HG03354 (cell line): ENCODE measurements around the gene SYNGR3.

Experiments used
- ATAC-seq: cut with Tn5 transposase; IDR thresholded peaks from one replicate; pipeline ENCODE4 v1.9.1; 2021; ENCODE audit warnings: mild to moderate bottlenecking; ENCODE audit not compliant: unreplicated experiment, poor library complexity, severe bottlenecking

Gene SYNGR3

GRCh38 chr16:1990351-1991134 lies 773 bp downstream of the SYNGR3 start:
- ATAC-seq, result peak; percentile 1

GRCh38 chr16:1991135-1991551 lies 1.4 kb downstream of the SYNGR3 start:
- peak; percentile 40 for ATAC-seq

GRCh38 chr16:1991588-1991947 lies 1.8 kb downstream of the SYNGR3 start:
- ATAC-seq, result no peak

- peak; percentile 52 for ATAC-seq
Observed at GRCh38 chr16:1991948-1992703, 2.4 kb downstream of the SYNGR3 start.

GRCh38 chr16:1992704-1993317 lies 3.0 kb downstream of the SYNGR3 start:
- no peak for ATAC-seq

GRCh38 chr16:1993731-1994131 lies 4.0 kb downstream of the SYNGR3 start:
- ATAC-seq, result no peak

GRCh38 chr16:1997494-1998359 lies 8.0 kb downstream of the SYNGR3 start:
- ATAC-seq, result no peak

- no peak for ATAC-seq
Observed at GRCh38 chr16:1998360-1998835, 8.6 kb downstream of the SYNGR3 start.

- ATAC-seq, result no peak
Observed at GRCh38 chr16:1998852-1999801, 9.4 kb downstream of the SYNGR3 start.

GRCh38 chr16:1999866-2000514 lies 10.2 kb downstream of the SYNGR3 start:
- ATAC-seq, result no peak

GRCh38 chr16:2001035-2001434 lies 11.3 kb downstream of the SYNGR3 start:
- no peak for ATAC-seq

- no peak for ATAC-seq
Observed at GRCh38 chr16:2001456-2002355, 11.9 kb downstream of the SYNGR3 start.

GRCh38 chr16:2002406-2003230 lies 12.8 kb downstream of the SYNGR3 start:
- ATAC-seq, result no peak

- ATAC-seq, result no peak
Observed at GRCh38 chr16:2003231-2003826, 13.6 kb downstream of the SYNGR3 start.

- peak; percentile 59 for ATAC-seq
Observed at GRCh38 chr16:2003827-2004641, 14.3 kb downstream of the SYNGR3 start.
